NAMALWA (cell line): ENCODE measurements around the gene KAZN.

Experiments
- DNase-seq: peaks from one replicate; pipeline ENCODE4 v3.0.0-alpha.2; 2015; ENCODE audit warnings: low spot score

Gene KAZN

DNA sequence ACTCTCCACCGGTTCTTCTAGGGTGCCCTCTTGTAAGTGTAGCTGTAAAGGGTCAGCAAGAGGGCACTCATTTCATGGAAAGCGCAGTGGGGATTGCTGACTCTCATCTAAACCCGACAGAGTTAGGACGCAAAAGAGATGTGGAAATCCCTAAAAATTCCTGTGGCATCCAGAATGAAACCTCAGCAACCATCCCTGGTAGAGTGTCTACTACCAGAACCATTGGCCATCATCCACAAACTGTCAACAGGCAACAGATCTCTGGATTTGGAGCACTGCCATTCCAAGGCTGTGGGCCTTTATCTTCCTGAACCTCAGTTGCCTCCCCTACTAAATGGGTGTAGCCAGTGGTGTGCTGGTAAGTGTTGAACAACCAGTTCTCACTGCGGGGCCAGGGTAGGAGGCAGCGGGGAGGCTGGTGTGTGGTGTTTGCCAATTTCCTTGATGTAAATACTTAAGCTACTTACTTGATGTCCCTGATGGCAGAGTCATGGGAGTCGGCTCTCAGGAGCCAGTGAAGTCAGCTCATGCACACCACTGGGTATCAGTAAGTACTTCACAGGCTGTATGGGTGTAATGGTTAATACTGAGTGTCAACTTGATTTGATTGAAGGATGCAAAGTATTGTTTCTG, 195.8 kb downstream of the KAZN start:
- no peak for DNase-seq

- DNase-seq: no peak
These were observed 196.4 kb downstream of the KAZN start for GRCh38 chr1:14794906-14795305.

DNA sequence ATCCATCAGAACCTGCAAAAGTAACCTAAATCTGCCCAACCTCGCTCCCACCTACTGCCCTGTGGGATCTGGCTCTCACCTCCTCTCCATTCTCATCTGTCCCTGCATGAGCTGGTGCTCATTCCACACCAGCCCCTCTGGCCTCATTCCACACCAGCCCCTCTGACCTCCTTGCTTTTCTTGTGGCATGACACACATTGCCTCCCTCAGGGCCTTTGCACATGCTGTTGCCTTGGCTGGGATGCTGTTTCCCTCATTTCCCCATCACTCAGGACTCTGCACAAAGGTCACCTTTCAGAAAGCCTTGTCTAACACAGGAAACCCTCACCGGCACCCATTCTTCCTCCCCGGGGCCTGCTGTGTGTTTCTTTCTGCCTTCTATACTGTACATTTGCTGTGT, 197.1 kb downstream of the KAZN start:
- no peak for DNase-seq

DNA sequence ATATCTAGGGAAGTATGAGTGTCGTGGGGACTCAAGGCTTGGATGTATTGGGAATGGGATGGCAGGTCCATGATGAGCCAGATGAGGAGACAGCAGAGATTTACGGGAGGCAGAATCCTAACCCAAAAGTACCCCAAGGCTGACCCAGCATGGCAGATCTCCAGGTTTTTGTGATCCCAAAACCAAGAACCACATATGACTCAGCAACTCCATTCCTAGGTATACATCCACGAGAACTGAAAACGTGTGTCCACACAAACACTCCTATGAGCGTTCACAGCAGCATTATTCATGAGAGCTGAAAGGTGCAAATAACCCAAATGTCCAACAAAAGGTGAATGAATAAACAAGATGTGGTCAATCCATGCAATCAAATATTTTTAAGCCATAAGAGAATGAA, 201.5 kb downstream of the KAZN start:
- DNase-seq: no peak

DNA sequence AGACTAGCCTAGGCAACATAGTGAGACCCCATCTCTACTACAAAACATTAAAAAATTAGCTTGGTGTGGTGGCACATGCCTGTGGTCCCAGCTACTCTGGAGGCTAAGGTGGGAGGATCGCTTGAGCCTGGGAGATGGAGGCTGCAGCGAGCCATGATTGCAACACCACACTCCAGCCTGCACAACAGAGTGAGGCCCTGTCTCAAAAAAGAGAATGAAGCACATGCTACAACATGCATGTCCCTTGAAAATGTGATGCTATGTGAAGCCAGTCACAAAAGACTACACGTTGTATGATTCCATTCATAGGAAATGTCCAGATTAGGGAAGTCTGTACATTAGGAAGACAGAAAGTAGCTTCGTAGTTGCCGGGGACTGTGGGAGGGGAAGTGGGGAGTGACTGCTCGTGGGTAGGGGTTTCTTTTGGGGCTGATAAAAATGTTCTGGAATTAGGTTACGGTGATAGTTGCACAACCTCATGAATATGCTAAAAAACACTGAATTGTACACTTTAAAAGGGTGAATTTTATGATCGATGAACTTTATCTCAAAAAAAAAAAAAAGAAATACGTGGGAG, 202.1 kb downstream of the KAZN start:
- DNase-seq: no peak

GRCh38 chr1:14803002-14803789, 204.7 kb downstream of the KAZN start:
- no peak for DNase-seq

DNA sequence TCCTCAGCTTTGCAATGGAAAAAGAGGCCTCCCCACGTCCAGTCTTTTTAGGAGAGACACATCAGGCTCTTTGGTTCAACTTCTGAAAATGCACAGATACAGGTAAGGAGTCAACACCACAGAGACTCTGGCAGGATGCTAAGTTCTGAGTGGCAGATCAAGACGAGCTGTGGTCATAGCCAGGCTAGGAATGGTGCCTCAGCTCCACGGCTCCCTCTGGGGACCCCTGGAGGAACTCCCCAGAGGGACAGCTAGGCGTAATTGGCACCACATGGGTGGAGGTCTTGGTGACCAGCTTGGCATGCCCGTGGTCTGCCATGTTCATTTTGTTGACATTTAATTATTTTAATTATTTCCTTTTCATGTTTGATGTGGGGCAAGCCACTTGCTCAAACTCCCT, 206.1 kb downstream of the KAZN start:
- peak; percentile 51 for DNase-seq

GRCh38 chr1:14806772-14807171, 208.3 kb downstream of the KAZN start:
- no peak for DNase-seq

DNA sequence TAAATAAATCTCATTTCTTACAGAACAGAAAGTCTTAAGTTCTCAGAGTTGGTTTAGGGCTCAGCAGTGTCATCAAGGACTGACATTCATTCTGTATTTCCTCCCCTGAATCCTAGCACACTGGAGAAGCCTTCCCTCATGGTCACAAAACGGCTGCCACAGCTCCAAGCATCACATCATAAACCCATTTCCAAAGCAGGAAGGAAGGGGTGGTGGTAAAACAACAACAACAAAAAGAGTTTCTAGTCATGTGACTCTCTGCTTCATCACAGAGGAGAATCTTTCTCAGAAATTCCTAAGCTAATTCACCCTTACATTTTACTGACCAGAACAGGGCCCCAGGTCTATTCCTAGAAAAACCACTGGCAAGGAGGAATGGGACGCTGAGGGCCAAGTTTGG, 210.3 kb downstream of the KAZN start:
- no peak for DNase-seq

DNA sequence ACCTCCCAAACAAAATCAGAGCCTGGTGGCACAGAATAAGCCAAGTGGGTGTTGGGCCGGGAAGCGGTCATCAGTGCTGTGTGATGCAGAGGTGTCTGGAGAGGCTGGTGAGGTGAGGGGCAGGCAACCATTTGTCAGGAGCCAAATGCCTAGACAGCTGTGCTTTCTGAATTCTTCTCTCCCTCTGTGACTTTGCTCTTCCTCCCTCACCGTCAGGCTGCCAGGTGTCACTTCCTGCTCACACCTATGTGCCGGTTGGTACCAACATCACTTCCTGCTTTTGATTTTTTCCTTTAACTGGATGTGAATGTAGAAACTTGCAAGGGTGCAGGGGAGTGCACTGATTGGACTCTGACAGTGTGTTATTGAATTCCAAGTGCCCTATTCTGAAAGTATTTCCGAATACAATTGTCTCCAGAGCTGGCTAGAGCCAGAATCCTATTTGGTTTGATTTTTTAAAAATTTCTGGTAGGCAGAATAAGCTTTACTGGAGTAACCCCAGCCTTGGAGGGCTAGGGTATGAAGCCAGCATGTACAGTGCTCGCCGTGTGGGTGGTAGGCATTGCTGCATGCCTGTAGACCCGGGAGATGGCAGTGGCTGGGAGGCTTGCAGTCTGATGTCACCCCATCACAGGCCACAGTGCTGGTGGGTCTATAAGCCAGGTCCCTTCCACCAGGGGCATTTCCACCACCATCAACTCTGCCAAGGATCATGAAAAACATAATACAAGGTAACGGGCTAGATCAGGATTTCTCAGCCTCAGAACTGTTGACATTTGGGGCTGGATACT, 210.9 kb downstream of the KAZN start:
- no peak for DNase-seq

DNA sequence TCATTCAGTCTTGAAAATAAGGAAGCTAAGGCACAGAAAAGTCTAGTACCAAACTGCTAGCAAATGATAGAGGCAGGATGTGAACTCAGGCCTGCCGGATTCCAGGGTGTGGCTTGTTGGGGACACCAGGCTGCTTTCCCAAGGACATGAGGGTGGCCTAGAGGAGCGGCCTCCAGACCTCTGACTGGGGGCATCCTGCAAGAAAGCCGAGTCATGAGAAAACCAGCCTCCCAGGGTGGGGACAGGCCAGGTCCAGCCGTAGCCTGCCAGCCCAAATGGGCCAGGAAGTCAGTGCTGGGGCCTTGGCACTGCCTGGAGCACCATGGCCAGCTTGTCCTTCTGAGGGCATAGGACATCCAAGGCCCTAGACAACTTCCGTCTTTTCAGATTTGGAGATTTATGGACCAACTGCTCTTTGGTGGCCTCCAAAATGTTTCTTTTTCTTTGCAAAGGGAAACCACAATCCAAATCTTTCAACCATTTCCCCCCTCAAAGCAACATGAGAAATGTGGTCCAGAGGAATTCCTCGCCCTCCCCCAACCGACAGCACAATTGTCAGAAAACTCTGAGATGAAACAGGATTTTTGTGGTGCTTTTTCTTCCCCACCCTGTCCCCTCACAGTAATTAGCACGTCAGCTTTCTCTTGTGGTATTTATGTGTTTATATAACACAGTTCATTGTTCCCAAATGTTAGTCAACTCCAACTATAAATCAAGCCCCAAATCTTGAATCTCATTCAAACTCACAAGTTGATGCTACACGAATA, 212.3 kb downstream of the KAZN start:
- no peak for DNase-seq

DNA sequence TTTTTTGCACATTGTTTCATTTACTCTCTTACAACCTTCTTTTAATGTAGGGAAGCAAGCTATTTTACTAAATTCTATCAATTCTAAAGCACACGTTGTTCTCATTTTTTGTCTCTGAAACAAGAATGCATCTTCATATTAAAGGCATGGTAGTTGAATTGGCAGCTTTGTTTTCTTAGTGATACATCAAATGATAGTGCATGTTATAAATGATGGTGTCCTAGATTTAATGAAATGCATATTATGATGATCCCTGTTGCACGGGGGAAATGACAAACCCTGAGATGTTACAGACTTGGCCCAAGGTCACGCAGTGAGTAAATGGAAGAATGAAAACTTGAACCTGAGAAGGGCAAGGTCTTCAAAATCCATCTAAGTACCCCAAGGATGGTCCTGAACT, 213.1 kb downstream of the KAZN start:
- DNase-seq: no peak

DNA sequence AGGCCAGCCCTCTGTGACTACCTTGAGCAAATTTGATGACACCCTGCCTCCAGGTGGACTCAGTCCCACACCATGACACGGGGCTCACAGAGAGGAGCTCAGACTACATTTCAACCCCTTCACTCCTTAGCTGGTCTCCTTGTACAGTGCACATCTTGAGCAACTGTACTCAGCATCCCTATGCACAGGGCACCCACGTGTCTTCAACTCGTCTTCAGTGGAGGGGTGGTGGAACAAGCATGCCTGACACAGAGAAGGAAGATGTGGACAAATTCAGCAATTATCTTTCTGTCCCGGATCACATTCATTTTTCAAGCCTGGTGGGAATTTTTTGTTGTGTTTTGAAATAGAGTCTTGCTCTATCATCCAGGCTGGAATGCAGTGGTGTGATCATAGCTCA, 213.7 kb downstream of the KAZN start:
- DNase-seq: no peak

DNA sequence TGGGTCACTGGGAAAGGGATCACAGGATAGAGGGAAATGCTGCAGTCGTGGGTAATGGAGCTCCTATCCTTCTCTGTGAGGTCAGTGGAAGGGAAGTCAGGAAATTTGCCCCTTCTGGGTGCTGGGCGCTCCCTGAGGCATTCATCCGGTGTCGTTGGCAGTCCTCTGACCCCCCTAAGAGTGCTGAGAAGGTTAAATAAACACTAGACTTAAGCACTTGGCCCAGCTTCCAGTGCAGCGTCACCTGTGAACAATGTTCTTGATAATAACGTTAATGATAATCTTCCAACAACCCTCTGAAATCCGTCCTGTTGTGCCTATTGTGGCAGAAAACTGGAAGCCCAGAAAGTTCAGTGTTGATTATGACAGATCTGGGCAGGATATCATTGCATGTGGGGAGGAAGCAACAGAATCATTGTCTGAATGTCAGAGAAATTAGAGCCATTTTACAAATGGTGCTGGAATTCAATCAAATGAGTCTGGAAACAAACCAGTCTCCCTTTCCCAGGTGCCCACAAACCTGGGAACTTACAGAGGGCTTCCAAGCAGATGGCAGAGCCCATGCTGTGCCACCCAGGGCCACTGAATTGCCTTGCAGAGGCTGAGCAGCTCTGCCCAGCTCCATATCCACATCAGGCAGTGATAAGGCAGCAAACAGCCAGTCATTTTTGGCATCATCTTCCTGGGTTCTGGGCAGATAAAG, 216.8 kb downstream of the KAZN start:
- no peak for DNase-seq

DNA sequence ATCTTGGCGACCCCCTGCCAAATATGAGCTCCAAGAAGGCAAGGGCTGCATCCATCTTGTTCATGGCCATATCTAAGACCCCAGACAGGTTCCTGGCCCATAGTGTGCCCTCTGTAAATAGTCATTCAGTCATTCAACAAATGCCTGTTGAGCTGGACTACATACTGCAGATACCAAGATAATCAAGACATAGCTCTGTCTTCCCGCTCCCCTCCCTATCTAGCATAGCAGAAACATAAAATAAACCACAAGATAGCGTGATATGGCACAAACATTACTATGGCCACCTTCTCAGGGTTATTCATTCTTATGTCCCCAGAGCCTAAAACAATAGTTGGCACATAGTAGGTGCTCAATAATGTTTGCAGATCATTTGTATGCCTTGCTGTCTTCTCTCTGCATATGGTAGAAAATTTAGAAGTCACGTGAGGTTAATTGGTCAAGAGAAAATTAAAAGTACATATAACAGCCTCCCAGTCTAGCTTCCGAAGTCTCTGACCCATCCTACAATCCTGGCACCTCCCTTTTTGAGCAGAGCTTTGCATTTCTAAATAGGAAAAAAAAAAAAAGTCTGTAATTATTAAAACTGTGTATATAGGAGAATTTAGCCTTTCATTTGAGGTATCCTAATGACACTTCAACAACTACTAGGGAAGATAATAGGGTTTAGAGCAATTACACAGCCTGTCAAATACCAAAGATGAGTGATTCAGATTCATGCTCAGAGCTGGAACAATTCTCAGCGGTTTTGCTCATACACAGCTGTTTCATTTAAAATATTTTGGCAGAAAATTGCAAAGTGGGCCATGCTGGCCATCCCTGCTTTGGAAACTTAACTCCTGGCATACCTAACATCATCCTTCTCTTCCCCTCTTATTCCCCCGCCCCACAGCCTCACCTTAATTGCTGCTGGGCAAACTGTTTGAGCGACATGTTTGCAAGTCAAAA, 219.0 kb downstream of the KAZN start:
- DNase-seq: no peak

GRCh38 chr1:14820295-14821085, 222.0 kb downstream of the KAZN start:
- DNase-seq: no peak

DNA sequence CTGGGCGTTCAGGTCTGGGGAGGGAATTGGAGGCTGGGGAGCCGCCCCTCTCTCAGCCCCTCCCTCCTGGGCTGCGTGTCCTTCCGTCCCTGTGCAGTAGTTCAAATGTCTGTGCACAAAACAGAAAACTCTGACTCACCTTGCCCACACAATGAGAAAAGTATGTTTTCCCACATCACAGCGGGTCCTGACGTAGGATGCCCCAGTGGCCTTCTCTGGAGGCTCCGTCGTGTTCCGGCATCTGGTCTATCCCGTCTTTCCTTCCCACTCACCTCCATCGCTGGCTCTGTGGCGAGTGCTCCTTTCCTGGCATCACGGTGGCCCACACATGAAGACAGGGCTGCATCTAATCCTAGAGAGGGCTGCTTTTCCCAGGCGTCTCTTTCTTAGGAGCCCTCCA, 224.0 kb downstream of the KAZN start:
- no peak for DNase-seq

DNA sequence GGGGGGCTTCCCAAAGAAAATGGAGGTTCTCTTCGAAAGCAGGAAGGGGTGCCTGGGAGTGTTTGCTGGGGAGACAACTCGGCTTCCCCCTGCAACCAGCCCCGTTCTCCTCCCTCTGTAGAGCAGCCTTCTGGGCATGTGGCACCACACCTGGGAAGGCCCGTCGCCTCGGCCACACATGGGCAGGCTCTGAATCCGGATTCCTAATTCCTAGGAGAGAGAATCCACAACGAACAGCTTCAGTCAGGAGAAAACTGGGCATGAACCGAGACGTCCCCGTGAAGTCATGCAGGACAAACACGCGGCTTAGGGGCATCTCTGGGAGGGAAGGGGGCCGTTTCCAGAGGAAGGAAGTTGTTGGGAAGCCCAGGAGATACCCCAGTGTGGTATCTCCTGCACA, 224.5 kb downstream of the KAZN start:
- no peak for DNase-seq

DNA sequence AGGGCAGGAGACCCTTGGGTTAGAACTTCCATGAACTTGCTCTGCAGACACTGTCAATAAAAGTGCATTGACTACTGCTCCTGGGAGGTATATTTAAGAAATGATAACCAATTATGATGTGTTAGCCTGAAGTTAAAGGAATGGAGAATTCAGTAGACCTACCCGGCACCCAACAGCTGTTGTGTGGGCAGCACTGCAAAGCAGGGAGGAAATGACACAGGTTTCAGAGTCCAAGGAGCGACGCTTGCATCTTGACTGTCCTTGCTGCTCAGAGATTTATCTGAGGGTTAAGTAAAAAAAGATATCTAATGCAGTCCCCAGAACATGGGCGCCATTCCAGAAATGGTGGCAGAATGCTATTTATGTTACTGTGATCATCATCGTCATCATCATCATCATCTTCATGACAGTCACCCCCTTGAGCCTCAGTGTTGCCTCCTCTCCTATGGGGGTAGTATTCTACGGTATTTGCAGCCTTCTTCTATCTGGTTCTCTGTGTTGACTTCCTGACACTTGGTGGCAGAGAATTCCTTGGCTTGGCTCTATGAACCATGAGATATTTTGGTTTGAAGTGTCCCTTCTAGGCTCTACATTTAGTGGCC, 225.9 kb downstream of the KAZN start:
- no peak for DNase-seq
